Erythroblast (primary cell): ENCODE data around the gene EEPD1.
A peak's percentile ranks its signal among the peaks of the same experiment; 100 is the strongest.

Experiments used
- DNase-seq, 2 experiments: peaks; one replicate each; lab custom pipeline; 2025; lab: John Stamatoyannopoulos, UW
- GATA1 ChIP-seq: IDR thresholded peaks from 2 replicates; pipeline ENCODE4 v1.6.1; 2011; ENCODE audit warnings: low read depth, mild to moderate bottlenecking, control low read depth, low read length, moderate library complexity
- POLR2A ChIP-seq: IDR thresholded peaks from 2 replicates; pipeline ENCODE4 v1.6.1; 2011; ENCODE audit warnings: mild to moderate bottlenecking, low read length

Gene EEPD1

DNA sequence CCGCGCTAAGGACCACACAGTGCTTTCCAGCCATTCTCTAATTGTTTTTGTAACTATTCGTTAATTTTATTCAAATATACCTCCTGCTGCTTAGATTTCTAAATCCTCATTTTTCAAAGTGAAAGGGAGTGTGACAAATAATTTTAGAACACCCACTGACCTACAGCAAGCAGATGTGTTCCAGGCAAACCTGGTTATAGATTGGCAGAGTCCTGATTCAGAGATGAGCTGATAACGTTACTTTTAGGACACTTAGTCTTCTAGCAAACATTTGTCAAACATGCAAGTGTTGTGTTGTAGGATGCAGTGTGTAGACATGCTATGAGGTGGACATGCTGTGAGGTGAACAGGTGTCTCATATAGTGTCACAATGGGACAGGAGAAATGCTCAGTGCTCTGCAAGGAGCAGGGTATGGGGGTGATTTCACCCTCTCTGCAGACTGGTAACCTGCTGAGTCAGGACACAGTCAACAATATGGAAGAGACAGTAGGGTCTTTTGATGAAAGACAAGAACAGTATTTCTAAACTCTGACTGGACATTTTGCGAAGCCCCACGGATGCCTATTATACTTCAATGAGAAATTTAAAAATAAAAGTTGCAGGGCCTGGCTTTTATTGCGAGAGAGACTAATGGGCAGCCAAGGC lies 144.4 kb downstream of the EEPD1 start:
- no peak for DNase-seq
- no peak for TF ChIP-seq GATA1
- TF ChIP-seq POLR2A = no peak

GRCh38 chr7:36298106-36298505 lies 145.1 kb downstream of the EEPD1 start:
- DNase-seq = no peak
- no peak for TF ChIP-seq GATA1
- no peak for TF ChIP-seq POLR2A

DNA sequence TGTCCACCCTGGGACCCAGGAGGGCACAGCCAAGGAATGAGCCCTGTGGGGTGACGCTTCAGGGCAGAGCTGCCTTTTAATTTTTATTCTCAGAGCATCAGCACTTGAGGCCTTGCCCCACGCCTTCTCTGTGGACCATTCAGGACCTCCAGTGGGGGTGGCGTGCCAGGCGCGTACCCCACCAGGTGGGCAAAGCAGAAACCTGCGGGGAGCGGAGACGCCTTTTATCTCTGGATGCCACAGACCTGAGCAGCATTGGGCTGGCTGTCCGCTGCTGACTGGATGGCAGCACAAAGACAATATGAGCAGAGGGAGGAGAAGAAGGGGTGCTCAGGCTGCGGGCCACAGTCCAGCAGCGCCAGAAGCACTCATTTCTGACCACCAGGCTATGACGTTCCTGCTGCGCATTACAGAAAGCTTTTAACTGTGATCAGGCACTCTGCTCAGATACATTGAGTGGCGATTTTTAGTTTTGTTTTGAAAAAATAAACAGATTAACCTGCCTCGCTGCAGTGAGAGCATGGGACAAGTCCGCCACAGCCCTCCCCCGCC lies 146.2 kb downstream of the EEPD1 start:
- no peak for TF ChIP-seq GATA1
- no peak for TF ChIP-seq POLR2A

DNA sequence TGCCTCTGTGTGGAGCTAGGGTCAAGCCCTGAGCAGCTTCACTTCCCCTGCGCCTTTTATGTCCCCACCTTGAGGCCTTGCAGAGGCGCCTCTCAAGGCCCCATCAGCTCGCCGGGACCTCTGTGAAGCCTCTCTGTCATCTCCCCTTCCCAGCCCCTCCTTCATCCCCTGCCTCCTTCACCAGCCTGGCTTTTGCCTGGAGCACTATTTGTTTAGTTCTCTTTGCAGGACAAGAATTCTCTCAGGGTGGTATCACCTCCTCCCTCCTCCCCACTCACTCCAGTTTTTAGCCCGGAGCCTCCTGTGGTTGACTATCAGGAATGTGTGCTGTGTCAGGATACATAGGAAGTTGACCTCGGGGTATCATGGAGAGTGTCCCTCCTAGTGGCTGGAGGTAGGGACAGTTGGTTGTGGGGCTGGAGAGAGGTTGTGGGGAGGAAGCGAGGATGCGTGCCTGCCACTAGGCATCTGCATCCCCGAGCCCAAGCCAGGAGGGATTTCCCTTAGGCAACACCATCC lies 146.8 kb downstream of the EEPD1 start:
- TF ChIP-seq POLR2A (no peak), GATA1 (no peak)
- no peak for DNase-seq

More for the DNA sequence above, 146.2 kb downstream of the EEPD1 start:
- no peak for DNase-seq

DNA sequence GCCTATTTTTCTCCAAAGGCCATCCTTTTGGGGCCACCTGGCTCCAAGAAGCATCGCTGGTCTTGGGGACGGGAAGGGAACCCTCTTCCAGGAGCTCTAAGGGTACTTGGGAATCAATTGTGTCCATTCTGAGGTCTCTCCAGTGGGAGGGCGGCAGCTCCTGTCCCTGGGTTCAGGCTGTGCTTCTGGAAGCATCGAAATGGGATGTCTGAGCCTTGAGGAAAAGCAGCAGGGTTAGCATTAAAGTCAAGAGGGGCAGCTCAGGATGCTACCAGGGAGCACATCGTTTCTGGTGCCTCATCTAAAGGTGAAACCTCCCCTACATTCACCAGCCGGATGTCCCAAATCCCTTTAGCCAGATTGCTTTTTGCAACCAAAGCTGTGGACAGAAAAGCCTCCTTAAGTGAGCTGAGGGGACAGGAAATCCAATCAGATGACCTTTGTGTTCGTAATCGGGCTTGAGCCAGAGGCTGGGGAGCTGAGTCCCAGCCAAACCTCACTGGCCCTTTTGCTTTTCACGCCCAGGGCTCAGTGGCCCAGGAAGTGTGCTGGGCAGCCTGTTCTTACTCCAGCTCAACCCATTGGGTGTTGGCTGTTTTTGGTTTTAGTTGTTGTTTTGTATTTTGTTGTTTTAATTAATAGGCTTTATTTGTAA lies 147.8 kb downstream of the EEPD1 start:
- TF ChIP-seq GATA1 = no peak
- no peak for TF ChIP-seq POLR2A
- DNase-seq = no peak

- DNase-seq = no peak
- TF ChIP-seq GATA1 (no peak), POLR2A (no peak)
Measured at GRCh38 chr7:36301914-36302771, 149.1 kb downstream of the EEPD1 start.

GRCh38 chr7:36303202-36304098 lies 150.4 kb downstream of the EEPD1 start:
- no peak for TF ChIP-seq POLR2A
- DNase-seq = peak; percentile 18 to 53

GRCh38 chr7:36304099-36304425 lies 151.0 kb downstream of the EEPD1 start:
- TF ChIP-seq GATA1 (no peak), POLR2A (no peak)
- no peak for DNase-seq

DNA sequence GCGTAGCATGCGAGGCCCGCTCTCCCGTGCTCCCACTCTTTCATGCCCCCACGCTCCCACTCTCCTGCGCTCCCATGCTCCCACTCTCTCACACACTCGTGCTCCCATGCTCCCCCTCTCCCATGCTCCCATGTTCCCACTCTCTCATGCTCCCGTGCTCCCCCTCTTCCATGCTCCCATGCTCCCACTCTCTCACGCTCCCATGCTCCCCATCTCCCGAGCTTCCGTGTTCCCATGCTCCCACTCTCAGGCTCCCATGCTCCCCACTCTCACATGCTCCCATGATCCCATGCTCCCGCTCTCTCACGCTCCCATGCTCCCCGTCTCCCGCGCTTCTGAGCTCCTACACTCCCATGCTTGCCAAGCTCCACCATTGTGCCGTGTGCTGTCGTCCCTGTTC lies 152.2 kb downstream of the EEPD1 start:
- TF ChIP-seq GATA1 (no peak), POLR2A (no peak)
- DNase-seq = no peak

GRCh38 chr7:36305648-36306047 lies 152.6 kb downstream of the EEPD1 start:
- TF ChIP-seq GATA1 (no peak), POLR2A (no peak)
- no peak for DNase-seq

GRCh38 chr7:36306222-36306621 lies 153.2 kb downstream of the EEPD1 start:
- DNase-seq = no peak
- TF ChIP-seq POLR2A (no peak), GATA1 (no peak)

- no peak for DNase-seq
- TF ChIP-seq POLR2A (no peak), GATA1 (no peak)
Measured at GRCh38 chr7:36306722-36307121, 153.7 kb downstream of the EEPD1 start.

DNA sequence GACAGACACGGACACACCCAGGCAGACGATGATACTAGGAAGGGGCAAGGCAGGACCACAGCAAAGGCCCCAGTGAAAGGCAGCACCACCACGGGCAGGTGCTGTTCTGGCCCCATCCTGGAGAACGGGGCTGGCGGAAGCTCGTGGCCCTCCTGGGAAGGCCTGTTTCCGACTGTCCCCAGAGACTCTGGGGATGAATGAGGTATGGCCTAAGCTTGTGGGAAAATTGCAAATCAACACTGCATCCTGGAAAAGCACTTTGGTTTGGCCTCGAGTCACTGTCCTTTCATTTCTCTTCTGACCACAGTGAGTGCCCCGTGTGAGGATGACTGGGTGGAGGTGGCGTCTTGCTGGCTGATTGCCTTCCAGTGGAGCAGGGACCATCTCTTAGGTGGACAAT lies 155.0 kb downstream of the EEPD1 start:
- no peak for DNase-seq
- no peak for TF ChIP-seq POLR2A
- TF ChIP-seq GATA1 = no peak
